B cell (primary cell): ENCODE data around the gene ANK2. TPM values are rescaled to one million over a fixed set of nuclear protein-coding genes. Genes with fewer than 3 reads are reported as not detected.

ENCODE experiments used
- ATAC-seq: fragments of 200-7000 bp; cut with Tn5 transposase; one replicate; pipeline ENCODE4 v1.10.0; 2021; ENCODE audit warnings: low read depth, mild to moderate bottlenecking, moderate number of reproducible peaks, moderate library complexity
- CTCF ChIA-PET: fragments of 350-600 bp; sonication (Branson Sonifier 250); formaldehyde crosslinking; loops from one replicate; lab custom pipeline; 2021; ENCODE audit warnings: antibody characterized with exemption, inconsistent platforms; lab: Charles Lee
- POLR2A ChIA-PET: fragments of 350-600 bp; sonication (Branson Sonifier 250); formaldehyde crosslinking; loops from one replicate; lab custom pipeline; 2021; ENCODE audit warnings: antibody characterized with exemption; lab: Charles Lee
- DNase-seq: peaks from one replicate; pipeline ENCODE4 v3.0.0; 2013
- H2AFZ ChIP-seq: 2 replicates; pipeline ENCODE4 v1.6.1; 2012; ENCODE audit warnings: mild to moderate bottlenecking, low read depth, low read length; ENCODE audit not compliant: insufficient read depth, poor library complexity, severe bottlenecking
- H3K27ac ChIP-seq, 2 donors: 1 replicate in 1 of 2; 2 replicates in 1 of 2; pipeline ENCODE4 v1.5.1; 2012 to 2013; ENCODE audit warnings: low read length in 2 of 2, mild to moderate bottlenecking in 2 of 2, moderate library complexity in 1 of 2
- H3K27me3 ChIP-seq, 4 experiments: fragments of 200-600 bp in 1 of 4; sonication (generic) in 1 of 4; replicated peaks in 1 of 4; 1 replicate in 2 of 4; 2 replicates in 2 of 4; pipeline versions ENCODE4 v1.6.1 to v1.7.0; 2013 to 2016; ENCODE audit warnings: low read length in 3 of 4, mild to moderate bottlenecking in 2 of 4, mixed read lengths in 1 of 4, moderate library complexity in 1 of 4; ENCODE audit not compliant: insufficient read depth in 4 of 4, control insufficient read depth in 3 of 4; ENCODE audit errors: control extremely low read depth in 1 of 4
- H3K36me3 ChIP-seq, 2 experiments: replicated peaks in 1 of 2; 1 replicate in 1 of 2; 2 replicates in 1 of 2; pipeline versions ENCODE4 v1.6.1 to v1.7.1; 2013; ENCODE audit warnings: low read length in 1 of 2; ENCODE audit not compliant: insufficient read depth in 2 of 2, control insufficient read depth in 1 of 2; ENCODE audit errors: control extremely low read depth in 1 of 2, extremely low read depth in 1 of 2
- H3K4me1 ChIP-seq, 2 donors: fragments of 200-600 bp in 1 of 2; sonication (generic) in 1 of 2; 1 replicate in 1 of 2; 2 replicates in 1 of 2; pipeline versions ENCODE4 v1.5.1 to v1.6.1; 2013 to 2017; ENCODE audit warnings: low read length in 2 of 2; ENCODE audit not compliant: control insufficient read depth in 2 of 2, insufficient read depth in 2 of 2
- H3K4me2 ChIP-seq: replicated peaks from 2 replicates; pipeline ENCODE3; 2012; ENCODE audit warnings: mild to moderate bottlenecking, low read depth, low read length; ENCODE audit not compliant: poor library complexity, severe bottlenecking
- H3K4me3 ChIP-seq, 5 experiments: fragments of 200-600 bp in 1 of 5; sonication (generic) in 1 of 5; 1 replicate in 3 of 5; 2 replicates in 2 of 5; pipeline versions ENCODE4 v1.5.1 to v1.7.0; 2011 to 2016; ENCODE audit warnings: low read length in 4 of 5, mild to moderate bottlenecking in 4 of 5, low read depth in 2 of 5, control low read depth in 1 of 5, moderate library complexity in 1 of 5; ENCODE audit not compliant: insufficient read depth in 1 of 5; ENCODE audit errors: control extremely low read depth in 1 of 5, extremely low read depth in 1 of 5
- H3K79me2 ChIP-seq: fragments of 200-600 bp; sonication (generic); one replicate; pipeline ENCODE4 v1.6.0; 2016; ENCODE audit warnings: low read length; ENCODE audit not compliant: control insufficient read depth, insufficient read depth
- H3K9ac ChIP-seq: fragments of 200-600 bp; sonication (generic); 2 replicates; pipeline ENCODE4 v1.6.1; 2017; ENCODE audit warnings: mild to moderate bottlenecking, low read length, moderate library complexity
- H3K9me3 ChIP-seq, 3 donors: one replicate each; pipeline versions ENCODE4 v1.6.1 to v1.7.1; 2013; ENCODE audit warnings: low read length in 2 of 3; ENCODE audit not compliant: control insufficient read depth in 2 of 3, insufficient read depth in 1 of 3; ENCODE audit errors: control extremely low read depth in 1 of 3
- H4K20me1 ChIP-seq: 2 replicates; pipeline ENCODE4 v1.6.0; 2012; ENCODE audit warnings: mild to moderate bottlenecking, low read length; ENCODE audit not compliant: insufficient read depth, control insufficient read depth, poor library complexity, severe bottlenecking
- H3K27ac Mint-ChIP-seq: one replicate; pipeline ENCODE4 v1.8.0; 2021; ENCODE audit warnings: mixed read lengths
- H3K27me3 Mint-ChIP-seq: one replicate; pipeline ENCODE4 v1.8.0; 2021; ENCODE audit warnings: mixed read lengths
- H3K4me1 Mint-ChIP-seq: one replicate; pipeline ENCODE4 v1.8.0; 2021; ENCODE audit warnings: mixed read lengths
- H3K4me3 Mint-ChIP-seq: one replicate; pipeline ENCODE4 v1.8.0; 2021; ENCODE audit warnings: mixed read lengths
- H3K9me3 Mint-ChIP-seq: one replicate; pipeline ENCODE4 v1.8.0; 2022; ENCODE audit warnings: mixed read lengths; ENCODE audit not compliant: insufficient read depth
- EZH2 ChIP-seq: IDR thresholded peaks from 2 replicates; pipeline ENCODE4 v1.6.1; 2012; ENCODE audit warnings: borderline replicate concordance, low read depth, mild to moderate bottlenecking, moderate library complexity, low read length; ENCODE audit not compliant: insufficient read depth, poor library complexity, severe bottlenecking
- WGBS: methylation state at CpG from one replicate; pipeline ENCODE4 v1.1.5; 2013; ENCODE audit warnings: missing lambda C conversion rate; ENCODE audit not compliant: insufficient coverage; 5-methylcytosine and 5-hydroxymethylcytosine counted together
- intact Hi-C: fragments of 100-400 bp; cut with micrococcal nuclease; formaldehyde crosslinking; loops from one replicate; pipeline ENCODE4 v1.10.0; 2022
- polyA plus RNA-seq: library from polyadenylated mRNA; depleted of rRNA; stranded (reverse); fragments of >200 nt; gene quantifications from 2 replicates; pipeline ENCODE4 v1.2.3, GENCODE V29; 2012
- total RNA-seq, 2 donors: library from RNA; stranded (reverse); fragments of 120-200 nt in 1 of 2; gene quantifications; 1 replicate in 1 of 2; 2 replicates in 1 of 2; pipeline versions ENCODE4 v1.2.3 to v1.2.4, GENCODE V29; 2013 to 2022
- TF ChIP-seq, protein P1 (sequence below): fragments of 200-600 bp; IDR thresholded peaks from one replicate; pipeline ENCODE4 v1.8.0; 2022; ENCODE audit warnings: antibody characterized with exemption, mild to moderate bottlenecking

Gene ANK2
- total and polyA plus RNA-seq, 2 donors (not counting 1 experiment from before 2014, with no cell fraction given): 0.16 to 3.6 TPM

DNA sequence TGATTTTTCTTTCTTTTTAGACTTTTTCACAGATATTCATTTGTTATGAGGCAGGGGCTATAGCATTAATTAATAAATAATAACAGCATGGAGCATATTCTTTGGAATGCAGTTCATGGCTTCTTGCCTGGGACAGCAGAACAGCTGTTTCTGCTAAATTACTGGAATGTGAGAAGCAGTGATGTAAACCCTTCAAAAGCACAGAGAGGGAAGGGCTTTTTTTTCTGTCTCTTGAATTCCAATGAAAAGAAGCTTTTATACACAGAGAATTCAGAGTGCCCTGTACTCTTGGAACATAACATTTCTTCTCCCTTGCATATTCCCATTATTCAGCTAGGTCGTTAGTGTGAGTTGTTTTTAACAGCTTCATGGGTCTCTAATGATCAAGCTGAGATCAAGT lies 28.5 kb upstream of the ANK2 start:
- no peaks in the 10 kb centered on the region for H4K20me1 ChIP-seq
- Mint-ChIP-seq H3K4me1 (no peaks in the 10 kb centered on the region), H3K27ac (no peak overlapping the region), H3K9me3 (no peaks in the 10 kb centered on the region), H3K4me3 (no peak overlapping the region), H3K27me3 (peaks cover 3% of the 10 kb centered on the region)
- H3K4me3 ChIP-seq: no peak overlapping the region
- ATAC-seq (no peak), DNase-seq (no peak)
- H3K79me2 ChIP-seq: no peaks in the 10 kb centered on the region
- H2AFZ ChIP-seq: no peak overlapping the region
- H3K4me2 ChIP-seq: no peak overlapping the region
- H3K27ac ChIP-seq: no peak overlapping the region
- no CpG with 5 or more reads among the region's 1 CpG for WGBS
- no peaks in the 10 kb centered on the region for H3K9me3 ChIP-seq
- no peaks in the 10 kb centered on the region for H3K27me3 ChIP-seq
- TF ChIP-seq, protein P1, sequence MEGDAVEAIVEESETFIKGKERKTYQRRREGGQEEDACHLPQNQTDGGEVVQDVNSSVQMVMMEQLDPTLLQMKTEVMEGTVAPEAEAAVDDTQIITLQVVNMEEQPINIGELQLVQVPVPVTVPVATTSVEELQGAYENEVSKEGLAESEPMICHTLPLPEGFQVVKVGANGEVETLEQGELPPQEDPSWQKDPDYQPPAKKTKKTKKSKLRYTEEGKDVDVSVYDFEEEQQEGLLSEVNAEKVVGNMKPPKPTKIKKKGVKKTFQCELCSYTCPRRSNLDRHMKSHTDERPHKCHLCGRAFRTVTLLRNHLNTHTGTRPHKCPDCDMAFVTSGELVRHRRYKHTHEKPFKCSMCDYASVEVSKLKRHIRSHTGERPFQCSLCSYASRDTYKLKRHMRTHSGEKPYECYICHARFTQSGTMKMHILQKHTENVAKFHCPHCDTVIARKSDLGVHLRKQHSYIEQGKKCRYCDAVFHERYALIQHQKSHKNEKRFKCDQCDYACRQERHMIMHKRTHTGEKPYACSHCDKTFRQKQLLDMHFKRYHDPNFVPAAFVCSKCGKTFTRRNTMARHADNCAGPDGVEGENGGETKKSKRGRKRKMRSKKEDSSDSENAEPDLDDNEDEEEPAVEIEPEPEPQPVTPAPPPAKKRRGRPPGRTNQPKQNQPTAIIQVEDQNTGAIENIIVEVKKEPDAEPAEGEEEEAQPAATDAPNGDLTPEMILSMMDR: no peak
- TF ChIP-seq EZH2: no peak
- no peaks in the 10 kb centered on the region for H3K4me1 ChIP-seq
- CTCF ChIA-PET: no interaction called here
- no peak overlapping the region for H3K9ac ChIP-seq
- H3K36me3 ChIP-seq: no peaks in the 10 kb centered on the region
- POLR2A ChIA-PET: no interaction called here
- intact Hi-C loops: no loop called here

DNA sequence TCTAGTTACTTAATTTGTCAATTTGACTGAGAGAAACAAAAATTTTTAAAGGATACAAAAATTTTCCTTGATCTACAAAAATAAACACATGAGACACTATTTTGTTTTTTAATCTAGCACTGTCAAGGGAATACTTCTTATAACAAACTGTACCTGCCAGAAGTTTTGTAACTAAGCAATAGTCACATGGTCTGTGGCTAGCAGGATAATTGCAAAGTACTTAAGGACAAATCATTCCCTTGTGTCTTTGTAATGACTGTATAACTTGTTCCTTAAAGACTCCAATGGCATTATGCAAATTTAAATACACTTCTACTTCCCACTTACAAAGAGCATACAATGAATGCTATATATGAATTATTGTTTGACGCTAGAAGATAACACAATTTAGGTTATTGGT lies 25.1 kb upstream of the ANK2 start:
- Mint-ChIP-seq H3K27ac (no peak overlapping the region), H3K27me3 (peaks cover 3% of the 10 kb centered on the region), H3K9me3 (no peaks in the 10 kb centered on the region), H3K4me3 (no peak overlapping the region), H3K4me1 (no peaks in the 10 kb centered on the region)
- Histone ChIP-seq H3K9me3 (no peaks in the 10 kb centered on the region), H4K20me1 (no peaks in the 10 kb centered on the region), H3K4me2 (no peak overlapping the region), H3K9ac (no peak overlapping the region), H3K79me2 (no peaks in the 10 kb centered on the region), H3K4me1 (no peaks in the 10 kb centered on the region), H3K4me3 (no peak overlapping the region), H3K27me3 (no peaks in the 10 kb centered on the region), H2AFZ (no peak overlapping the region), H3K27ac (no peak overlapping the region), H3K36me3 (no peaks in the 10 kb centered on the region)
- POLR2A ChIA-PET: no interaction called here
- TF ChIP-seq, protein P1: no peak
- TF ChIP-seq EZH2: no peak
- no CpG with 5 or more reads among the region's 1 CpG for WGBS
- CTCF ChIA-PET: no interaction called here
- ATAC-seq (no peak), DNase-seq (no peak)
- intact Hi-C loops: no loop called here
